Lower leg skin (tissue), 4 donors: ENCODE results near the gene PPCDC. TPM values are rescaled to one million over a fixed set of nuclear protein-coding genes. Genes with fewer than 3 reads are reported as not detected.

Experiments
- DNase-seq, 2 donors: peaks; one replicate each; pipeline ENCODE4 v3.0.0-alpha.2; 2019; ENCODE audit warnings: low spot score in 2 of 2
- H3K4me3 ChIP-seq: fragments of 200-600 bp; sonication (generic); 2 replicates; pipeline ENCODE4 v1.5.1; 2017; ENCODE audit warnings: mild to moderate bottlenecking, low read depth; ENCODE audit not compliant: poor library complexity, severe bottlenecking
- POLR2A ChIP-seq, 2 donors: fragments of 450-650 bp; IDR thresholded peaks; one replicate each; pipeline ENCODE4 v1.6.1; 2016 to 2017; ENCODE audit warnings: antibody characterized with exemption in 2 of 2, mild to moderate bottlenecking in 1 of 2, moderate library complexity in 1 of 2
- WGBS, 2 donors: methylation state at CpG; one replicate each; pipeline ENCODE4 v1.1.5; 2018; 5-methylcytosine and 5-hydroxymethylcytosine counted together
- intact Hi-C: fragments of 100-400 bp; cut with DNase I; formaldehyde crosslinking; loops from one replicate; pipeline ENCODE4 v1.15.0; 2023; ENCODE audit warnings: low total_unique reads
- total RNA-seq, 4 donors: library from RNA; depleted of rRNA; stranded (reverse); fragments of >200 nt; gene quantifications; one replicate each; pipeline ENCODE4 v1.1.0, GENCODE V29; 2016
- TF ChIP-seq, protein P1 (sequence below), 3 donors: fragments of 450-650 bp; IDR thresholded peaks; one replicate each; pipeline ENCODE4 v1.5.1; 2016; ENCODE audit warnings: antibody characterized with exemption in 3 of 3, mild to moderate bottlenecking in 3 of 3, moderate library complexity in 2 of 3

Gene PPCDC
- total RNA-seq, 4 donors from 2014 or later: 14.4 to 21.4 (median 17.5) TPM

DNA sequence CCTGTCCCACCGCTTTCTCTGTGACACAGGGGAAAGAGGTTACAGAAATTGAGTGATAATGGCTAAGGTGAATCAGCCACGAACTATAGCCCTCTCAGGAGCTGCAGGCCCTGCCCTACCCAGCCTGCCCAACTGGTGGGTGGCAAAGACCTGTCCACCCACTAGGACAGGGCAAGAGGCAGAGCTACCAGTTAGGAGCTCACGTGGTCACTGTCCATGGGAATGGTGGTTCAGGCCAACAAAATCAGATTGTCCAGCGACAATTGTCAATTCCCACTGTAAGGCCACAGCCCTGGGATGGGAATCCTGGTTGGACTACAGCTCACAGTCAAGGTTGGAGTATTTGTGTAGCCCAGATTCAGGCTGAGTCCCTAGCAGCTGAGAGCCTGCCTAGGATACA lies 75.0 kb downstream of the PPCDC start:
- intact Hi-C loops: no loop called here
- no peak overlapping the region for H3K4me3 ChIP-seq
- TF ChIP-seq POLR2A (IDR thresholded peaks at IDR 0.05): no peak
- TF ChIP-seq, protein P1, sequence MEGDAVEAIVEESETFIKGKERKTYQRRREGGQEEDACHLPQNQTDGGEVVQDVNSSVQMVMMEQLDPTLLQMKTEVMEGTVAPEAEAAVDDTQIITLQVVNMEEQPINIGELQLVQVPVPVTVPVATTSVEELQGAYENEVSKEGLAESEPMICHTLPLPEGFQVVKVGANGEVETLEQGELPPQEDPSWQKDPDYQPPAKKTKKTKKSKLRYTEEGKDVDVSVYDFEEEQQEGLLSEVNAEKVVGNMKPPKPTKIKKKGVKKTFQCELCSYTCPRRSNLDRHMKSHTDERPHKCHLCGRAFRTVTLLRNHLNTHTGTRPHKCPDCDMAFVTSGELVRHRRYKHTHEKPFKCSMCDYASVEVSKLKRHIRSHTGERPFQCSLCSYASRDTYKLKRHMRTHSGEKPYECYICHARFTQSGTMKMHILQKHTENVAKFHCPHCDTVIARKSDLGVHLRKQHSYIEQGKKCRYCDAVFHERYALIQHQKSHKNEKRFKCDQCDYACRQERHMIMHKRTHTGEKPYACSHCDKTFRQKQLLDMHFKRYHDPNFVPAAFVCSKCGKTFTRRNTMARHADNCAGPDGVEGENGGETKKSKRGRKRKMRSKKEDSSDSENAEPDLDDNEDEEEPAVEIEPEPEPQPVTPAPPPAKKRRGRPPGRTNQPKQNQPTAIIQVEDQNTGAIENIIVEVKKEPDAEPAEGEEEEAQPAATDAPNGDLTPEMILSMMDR (IDR thresholded peaks at IDR 0.05): no peak
- 85 to 95% methylated on average over 4 of the region's 4 CpGs for WGBS, 2 donors
- DNase-seq: no peak

Other genes starting within 250 kb of the PPCDC start
- 10 to 100 TPM; 37.6 to 47.3 (median 45.4) TPM for gene CSK, start 241.5 kb upstream of the PPCDC start, total RNA-seq
- 1 to 10 TPM in 1 of 4 donors, under 1 TPM in 1, not detected in 2; 0.29 to 1.3 TPM for gene LMAN1L, start 210.8 kb upstream of the PPCDC start, total RNA-seq
- under 1 TPM; 0.17 to 0.84 (median 0.28) TPM for gene CPLX3, start 197.0 kb upstream of the PPCDC start, total RNA-seq
- 100 to 1,000 TPM; 108 to 189 (median 123) TPM for gene ULK3, start 180.4 kb upstream of the PPCDC start, total RNA-seq
- gene SCAMP2, start 150.2 kb upstream of the PPCDC start, total RNA-seq: 100 to 1,000 TPM in 3 of 4 donors, 10 to 100 TPM in 1; 97.2 to 134 (median 107) TPM
- gene MPI, start 133.5 kb upstream of the PPCDC start, total RNA-seq: 10 to 100 TPM; 27.6 to 73.1 (median 32.5) TPM
- 10 to 100 TPM; 60.3 to 72.6 (median 67.5) TPM for gene FAM219B, start 116.7 kb upstream of the PPCDC start, total RNA-seq
- 100 to 1,000 TPM; 109 to 175 (median 137) TPM for gene COX5A, start 85.5 kb upstream of the PPCDC start, total RNA-seq
- gene RPP25, start 66.8 kb upstream of the PPCDC start, total RNA-seq: 10 to 100 TPM in 1 of 4 donors, 1 to 10 TPM in 3; 5.4 to 10.6 (median 8.4) TPM
- 1 to 10 TPM in 3 of 4 donors, under 1 TPM in 1; 0.46 to 5.4 (median 1.2) TPM for gene SCAMP5, start 28.0 kb upstream of the PPCDC start, total RNA-seq
- gene C15orf39, start 178.3 kb downstream of the PPCDC start, total RNA-seq: 10 to 100 TPM; 21.9 to 29.3 (median 26.1) TPM
- under 1 TPM in 2 of 4 donors, not detected in 2; 0.69 TPM for gene GOLGA6C, start 234.7 kb downstream of the PPCDC start, total RNA-seq